Lower leg skin (tissue), 3 donors: ENCODE results near the gene SBK3.

Experiments used
- POLR2A ChIP-seq, 2 donors: fragments of 450-650 bp; IDR thresholded peaks; one replicate each; pipeline ENCODE4 v1.6.1; 2016 to 2017; ENCODE audit warnings: antibody characterized with exemption in 2 of 2, mild to moderate bottlenecking in 1 of 2, moderate library complexity in 1 of 2
- TF ChIP-seq, protein P1 (sequence below), 3 donors: fragments of 450-650 bp; IDR thresholded peaks; one replicate each; pipeline ENCODE4 v1.5.1; 2016; ENCODE audit warnings: antibody characterized with exemption in 3 of 3, mild to moderate bottlenecking in 3 of 3, moderate library complexity in 2 of 3

DNA sequence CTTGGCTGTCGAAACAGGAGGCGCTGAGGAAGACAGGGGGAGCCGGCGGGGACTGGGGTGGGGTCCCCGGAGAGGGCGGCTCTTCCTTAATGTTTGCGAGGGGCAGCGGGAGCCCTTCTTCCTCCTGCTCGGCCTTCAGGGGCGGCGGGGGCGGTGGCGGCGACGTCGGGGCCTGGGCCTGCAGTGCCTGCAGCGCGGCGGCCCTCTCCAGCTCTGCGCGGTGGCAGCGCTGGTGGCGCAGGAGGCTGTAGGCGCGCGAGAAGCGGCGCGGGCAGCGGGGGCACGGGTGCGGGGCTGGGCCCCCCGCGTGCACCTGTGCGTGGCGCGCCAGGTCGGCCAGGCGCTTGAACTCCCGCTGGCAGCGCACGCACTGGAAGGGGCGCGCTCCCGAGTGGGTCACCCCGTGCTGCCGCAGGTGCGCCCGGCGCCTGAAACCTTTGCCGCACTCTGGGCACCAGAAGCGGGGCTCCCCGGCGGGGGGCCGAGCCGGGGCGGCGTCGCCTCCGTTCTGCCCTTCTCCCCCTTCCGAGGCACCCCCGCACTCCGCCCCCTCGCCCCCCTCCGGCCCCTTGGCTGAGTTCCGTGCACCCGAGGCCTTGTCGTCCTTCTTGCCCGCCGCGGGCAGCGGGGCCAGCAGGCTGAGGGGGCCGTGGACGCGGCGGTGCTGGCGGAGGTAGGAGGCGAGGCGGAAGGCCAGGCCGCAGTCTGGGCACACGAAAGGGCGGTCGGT lies 32.9 kb upstream of the SBK3 start:
- TF ChIP-seq, protein P1, sequence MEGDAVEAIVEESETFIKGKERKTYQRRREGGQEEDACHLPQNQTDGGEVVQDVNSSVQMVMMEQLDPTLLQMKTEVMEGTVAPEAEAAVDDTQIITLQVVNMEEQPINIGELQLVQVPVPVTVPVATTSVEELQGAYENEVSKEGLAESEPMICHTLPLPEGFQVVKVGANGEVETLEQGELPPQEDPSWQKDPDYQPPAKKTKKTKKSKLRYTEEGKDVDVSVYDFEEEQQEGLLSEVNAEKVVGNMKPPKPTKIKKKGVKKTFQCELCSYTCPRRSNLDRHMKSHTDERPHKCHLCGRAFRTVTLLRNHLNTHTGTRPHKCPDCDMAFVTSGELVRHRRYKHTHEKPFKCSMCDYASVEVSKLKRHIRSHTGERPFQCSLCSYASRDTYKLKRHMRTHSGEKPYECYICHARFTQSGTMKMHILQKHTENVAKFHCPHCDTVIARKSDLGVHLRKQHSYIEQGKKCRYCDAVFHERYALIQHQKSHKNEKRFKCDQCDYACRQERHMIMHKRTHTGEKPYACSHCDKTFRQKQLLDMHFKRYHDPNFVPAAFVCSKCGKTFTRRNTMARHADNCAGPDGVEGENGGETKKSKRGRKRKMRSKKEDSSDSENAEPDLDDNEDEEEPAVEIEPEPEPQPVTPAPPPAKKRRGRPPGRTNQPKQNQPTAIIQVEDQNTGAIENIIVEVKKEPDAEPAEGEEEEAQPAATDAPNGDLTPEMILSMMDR (IDR thresholded peaks at IDR 0.05): no peak
- no peak for TF ChIP-seq POLR2A (IDR thresholded peaks at IDR 0.05)
